Stimulated activated naive B cell treated with anti-CD40 and anti-IgM and Interleukin-4, amounts not matched to agents 10 μg/mL and 1 μg/mL and 100 μg/mL, for 72 hours (primary cell): ENCODE results near the gene KCNE3.

ENCODE experiments used
- ATAC-seq, 2 donors: fragments of 150-1000 bp; cut with Tn5 transposase; replicated peaks; 2 replicates each; pipeline ENCODE4 v1.10.0; 2021; ENCODE audit warnings: moderate library complexity in 1 of 2
- DNase-seq: peaks from one replicate; pipeline ENCODE4 v3.0.0; 2021
- H3K27ac Mint-ChIP-seq: one replicate; pipeline ENCODE4 v1.8.0; 2022; ENCODE audit warnings: mild to moderate bottlenecking, mixed read lengths
- H3K27me3 Mint-ChIP-seq, 2 donors: one replicate each; pipeline ENCODE4 v1.8.0; 2022; ENCODE audit warnings: mixed read lengths in 2 of 2
- H3K36me3 Mint-ChIP-seq, 2 donors: one replicate each; pipeline ENCODE4 v1.8.0; 2022; ENCODE audit warnings: mixed read lengths in 2 of 2, mild to moderate bottlenecking in 1 of 2
- H3K4me1 Mint-ChIP-seq, 2 donors: one replicate each; pipeline ENCODE4 v1.8.0; 2022; ENCODE audit warnings: mixed read lengths in 2 of 2, mild to moderate bottlenecking in 1 of 2
- H3K4me3 Mint-ChIP-seq, 2 donors: one replicate each; pipeline ENCODE4 v1.8.0; 2022; ENCODE audit warnings: mild to moderate bottlenecking in 2 of 2, mixed read lengths in 2 of 2, moderate library complexity in 1 of 2
- H3K9me3 Mint-ChIP-seq, 2 donors: one replicate each; pipeline ENCODE4 v1.8.0; 2022; ENCODE audit warnings: mixed read lengths in 2 of 2, mild to moderate bottlenecking in 1 of 2

Gene KCNE3

DNA sequence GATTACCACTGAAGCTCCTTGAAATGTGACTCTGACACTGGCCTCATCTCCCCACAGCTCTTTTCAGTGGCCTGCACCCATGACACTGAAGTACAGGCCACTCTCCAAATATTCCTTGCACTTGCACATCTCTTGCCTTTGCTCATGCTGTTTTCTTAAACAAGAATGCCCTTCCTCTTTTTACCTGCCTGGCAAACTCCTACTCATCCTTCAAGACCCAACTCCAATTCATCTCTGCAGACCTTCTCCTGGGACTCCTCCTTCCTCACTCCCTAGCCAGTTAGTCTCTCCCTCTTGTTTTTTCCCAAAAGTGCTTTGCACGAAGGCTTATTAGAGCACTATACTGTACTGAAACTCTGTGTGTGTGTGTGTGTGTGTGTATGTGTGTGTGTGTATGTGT is 2.6 kb downstream of the KCNE3 start:
- ATAC-seq, result no peak
- H3K4me3 Mint-ChIP-seq, result no peak overlapping the region
- H3K9me3 Mint-ChIP-seq, result no peaks in the 10 kb centered on the region
- peaks cover 0 to 2% of the 10 kb centered on the region in 2 donors for H3K36me3 Mint-ChIP-seq
- peaks cover 37 to 43% of the 10 kb centered on the region in 2 donors for H3K27me3 Mint-ChIP-seq
- peaks cover 7% of the 10 kb centered on the region in 2 donors for H3K4me1 Mint-ChIP-seq
- no peak overlapping the region for H3K27ac Mint-ChIP-seq
- DNase-seq, result no peak

DNA sequence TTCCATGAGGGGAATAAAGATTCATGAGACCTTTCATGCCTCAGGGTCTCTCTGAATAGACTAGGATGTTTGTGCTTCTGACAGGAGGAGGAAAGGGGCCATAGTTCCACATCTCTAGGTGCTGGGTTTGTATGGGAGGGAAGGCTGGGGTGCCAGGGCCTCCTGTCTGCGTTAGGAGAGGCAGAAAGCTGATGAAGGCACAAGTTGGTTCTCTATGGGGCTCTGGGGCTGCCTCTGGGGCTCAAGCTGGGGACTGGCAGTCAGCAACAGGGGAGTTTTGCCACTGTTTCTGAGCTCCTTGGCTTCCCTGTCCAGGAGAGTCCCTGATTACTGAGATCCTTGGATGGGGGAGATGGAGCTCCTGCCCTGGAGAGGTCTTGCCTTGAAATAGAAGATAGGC is 4.1 kb downstream of the KCNE3 start:
- H3K4me1 Mint-ChIP-seq, result peaks cover 4 to 7% of the 10 kb centered on the region in 2 donors
- ATAC-seq (no peak), DNase-seq (no peak)
- no peaks in the 10 kb centered on the region for H3K9me3 Mint-ChIP-seq
- H3K27me3 Mint-ChIP-seq, result peaks cover 31 to 38% of the 10 kb centered on the region in 2 donors
- H3K36me3 Mint-ChIP-seq, result peaks cover 0 to 2% of the 10 kb centered on the region in 2 donors
- no peak overlapping the region for H3K4me3 Mint-ChIP-seq
- no peak overlapping the region for H3K27ac Mint-ChIP-seq

DNA sequence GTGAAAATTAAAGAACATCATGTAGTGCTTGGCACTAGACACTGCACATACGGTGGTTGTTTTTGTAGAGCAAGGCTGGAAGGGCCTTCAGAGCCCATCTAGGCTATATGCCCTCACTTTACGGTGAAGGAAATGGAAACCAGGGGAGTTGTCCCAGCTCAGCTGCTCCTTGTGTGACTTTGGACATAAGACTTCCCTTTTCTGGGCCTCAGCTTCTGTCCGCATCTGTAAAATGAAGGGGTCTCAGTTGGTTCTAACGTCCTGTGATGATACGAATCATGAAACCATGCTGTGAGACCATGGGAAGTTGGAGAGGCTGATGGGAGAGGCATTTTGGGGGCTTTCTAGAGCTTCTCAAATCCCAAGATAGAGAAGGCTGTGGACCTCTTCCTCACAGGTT is 4.7 kb downstream of the KCNE3 start:
- Mint-ChIP-seq H3K27me3 (peaks cover 26 to 32% of the 10 kb centered on the region in 2 donors), H3K9me3 (no peaks in the 10 kb centered on the region), H3K4me1 (peaks cover 2% of the 10 kb centered on the region in 2 donors), H3K36me3 (no peaks in the 10 kb centered on the region), H3K4me3 (no peak overlapping the region), H3K27ac (no peak overlapping the region)
- DNase-seq, result no peak
- no peak for ATAC-seq

DNA sequence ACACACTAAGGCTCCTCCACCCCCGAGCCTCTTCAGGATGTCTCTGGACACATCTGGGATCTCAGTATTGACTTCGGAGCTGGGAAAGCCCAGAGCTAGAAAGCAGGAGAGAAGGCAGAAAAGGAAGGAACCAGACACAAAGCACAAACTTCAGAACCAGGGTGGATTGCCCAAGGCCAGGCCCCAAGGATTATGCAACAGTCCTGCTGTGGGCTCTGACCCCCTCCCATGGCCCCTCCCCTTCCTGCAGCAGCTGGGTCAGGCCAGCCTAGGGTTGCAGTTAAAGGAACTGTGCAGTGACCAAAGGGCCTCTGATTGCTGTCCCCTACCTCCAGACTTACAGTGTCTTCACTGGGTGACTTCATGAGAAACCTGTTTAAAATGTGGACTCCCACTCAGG is 5.3 kb downstream of the KCNE3 start:
- Mint-ChIP-seq H3K9me3 (no peaks in the 10 kb centered on the region), H3K36me3 (no peaks in the 10 kb centered on the region), H3K27me3 (peaks cover 25 to 28% of the 10 kb centered on the region in 2 donors), H3K4me3 (no peak overlapping the region), H3K4me1 (no peaks in the 10 kb centered on the region), H3K27ac (no peak overlapping the region)
- DNase-seq (no peak), ATAC-seq (no peak)

DNA sequence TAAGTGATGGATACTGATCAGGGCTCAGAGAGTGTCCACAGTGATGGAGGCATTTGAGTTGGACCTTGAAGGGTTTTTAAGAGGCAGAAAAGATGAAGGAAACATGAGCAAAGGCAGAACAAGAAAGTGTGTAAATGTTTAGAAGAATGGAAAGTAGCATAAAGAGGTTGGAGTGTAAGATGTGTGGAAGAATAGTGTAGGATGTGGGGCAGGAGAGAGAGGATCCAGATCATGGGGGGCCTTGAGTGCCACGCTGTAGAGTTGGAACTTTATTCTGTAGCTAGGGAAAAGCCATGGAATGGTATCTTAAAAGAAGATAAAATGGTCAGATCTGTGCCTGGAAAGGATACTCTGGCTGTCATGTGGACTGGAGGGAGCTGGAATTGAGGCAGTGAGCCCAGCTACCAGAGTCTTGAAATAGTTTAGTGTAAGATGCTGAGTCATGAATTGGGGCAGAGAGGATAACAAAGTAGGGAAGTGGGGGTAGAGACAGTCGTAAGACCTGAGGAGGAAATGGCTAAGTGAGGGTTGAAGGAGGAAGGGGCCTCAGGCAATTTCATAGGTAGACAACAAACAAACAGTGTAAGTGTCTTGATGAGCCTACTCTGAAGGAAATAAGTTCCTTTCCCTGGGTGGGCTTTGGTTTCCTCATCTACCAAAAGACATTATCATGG is 6.7 kb downstream of the KCNE3 start:
- no peak for ATAC-seq
- Mint-ChIP-seq H3K36me3 (no peaks in the 10 kb centered on the region), H3K4me1 (no peaks in the 10 kb centered on the region), H3K4me3 (no peak overlapping the region), H3K27me3 (peaks cover 12 to 14% of the 10 kb centered on the region in 2 donors), H3K27ac (no peak overlapping the region), H3K9me3 (no peaks in the 10 kb centered on the region)
- DNase-seq, result no peak

DNA sequence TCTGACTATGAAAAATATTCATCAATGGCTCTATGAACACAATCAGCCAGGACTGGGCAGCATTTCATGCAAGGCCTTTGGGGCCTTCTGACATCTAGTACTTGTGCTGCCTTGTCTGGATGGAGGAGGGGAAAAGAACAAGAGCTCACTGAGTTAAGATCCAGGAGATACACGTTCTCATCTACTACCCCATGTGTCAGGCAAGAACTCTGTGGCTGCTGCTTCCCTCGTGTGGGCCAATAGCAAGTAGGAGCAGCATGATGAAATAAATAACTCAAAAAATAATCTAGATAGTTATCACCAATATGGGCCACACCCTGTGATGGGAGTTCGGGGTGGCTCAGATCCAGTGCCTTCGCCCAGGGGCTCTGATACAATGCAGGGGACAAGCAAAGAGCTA is 7.3 kb downstream of the KCNE3 start:
- Mint-ChIP-seq H3K27me3 (peaks cover 10 to 11% of the 10 kb centered on the region in 2 donors), H3K9me3 (no peaks in the 10 kb centered on the region), H3K4me1 (no peaks in the 10 kb centered on the region), H3K36me3 (no peaks in the 10 kb centered on the region), H3K27ac (no peak overlapping the region), H3K4me3 (no peak overlapping the region)
- ATAC-seq (no peak), DNase-seq (no peak)

DNA sequence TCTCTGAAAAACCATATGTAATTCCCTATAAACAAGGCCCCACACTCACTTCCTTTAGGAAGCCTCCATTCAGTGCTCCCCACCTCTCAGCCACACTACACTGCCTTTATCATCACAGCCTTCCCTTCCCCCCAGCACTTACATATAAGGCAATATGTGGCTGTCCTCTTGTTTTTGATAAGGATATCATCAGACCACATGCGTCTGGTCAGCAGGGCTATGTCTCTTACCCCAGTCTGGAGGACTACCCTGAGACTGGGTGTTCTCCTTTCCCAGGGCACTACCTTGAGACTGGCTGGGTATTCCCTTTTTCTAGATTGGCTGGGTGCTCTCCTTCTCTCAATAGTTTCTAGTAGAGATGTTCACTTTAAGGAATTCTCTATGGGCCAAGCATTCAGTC is 7.8 kb downstream of the KCNE3 start:
- Mint-ChIP-seq H3K9me3 (no peaks in the 10 kb centered on the region), H3K27me3 (peaks cover 6% of the 10 kb centered on the region in 2 donors), H3K4me1 (no peaks in the 10 kb centered on the region)

DNA sequence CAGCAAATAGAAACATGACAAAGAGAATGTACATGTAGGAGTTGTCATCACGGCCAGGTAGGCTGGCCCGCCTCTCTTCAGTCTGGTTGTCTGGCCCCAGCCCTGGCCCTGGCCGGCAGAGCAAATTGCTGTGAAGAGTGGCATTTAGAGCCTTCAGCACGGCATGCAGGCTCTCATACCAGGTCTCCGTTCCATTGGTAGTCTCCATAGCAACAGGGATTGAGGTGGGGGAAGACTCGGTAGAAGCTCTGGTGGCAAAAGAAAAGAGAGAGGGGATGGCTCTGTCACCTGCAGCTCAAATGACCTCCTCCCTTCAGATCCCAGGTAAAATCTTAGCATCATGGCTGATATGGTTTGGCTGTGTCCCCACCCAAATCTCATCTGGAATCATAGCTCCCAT is 10.0 kb downstream of the KCNE3 start:
- peaks cover 1 to 6% of the 10 kb centered on the region in 2 donors for H3K4me1 Mint-ChIP-seq
- no peak for DNase-seq
- H3K4me3 Mint-ChIP-seq, result no peak overlapping the region
- no peaks in the 10 kb centered on the region for H3K9me3 Mint-ChIP-seq
- no peak for ATAC-seq
- peaks cover 9 to 11% of the 10 kb centered on the region in 2 donors for H3K27me3 Mint-ChIP-seq
- H3K36me3 Mint-ChIP-seq, result no peaks in the 10 kb centered on the region
- H3K27ac Mint-ChIP-seq, result no peak overlapping the region

More for the DNA sequence above, 7.8 kb downstream of the KCNE3 start:
- Mint-ChIP-seq H3K36me3 (no peaks in the 10 kb centered on the region), H3K4me3 (no peak overlapping the region), H3K27ac (no peak overlapping the region)
- no peak for ATAC-seq
- DNase-seq, result no peak

DNA sequence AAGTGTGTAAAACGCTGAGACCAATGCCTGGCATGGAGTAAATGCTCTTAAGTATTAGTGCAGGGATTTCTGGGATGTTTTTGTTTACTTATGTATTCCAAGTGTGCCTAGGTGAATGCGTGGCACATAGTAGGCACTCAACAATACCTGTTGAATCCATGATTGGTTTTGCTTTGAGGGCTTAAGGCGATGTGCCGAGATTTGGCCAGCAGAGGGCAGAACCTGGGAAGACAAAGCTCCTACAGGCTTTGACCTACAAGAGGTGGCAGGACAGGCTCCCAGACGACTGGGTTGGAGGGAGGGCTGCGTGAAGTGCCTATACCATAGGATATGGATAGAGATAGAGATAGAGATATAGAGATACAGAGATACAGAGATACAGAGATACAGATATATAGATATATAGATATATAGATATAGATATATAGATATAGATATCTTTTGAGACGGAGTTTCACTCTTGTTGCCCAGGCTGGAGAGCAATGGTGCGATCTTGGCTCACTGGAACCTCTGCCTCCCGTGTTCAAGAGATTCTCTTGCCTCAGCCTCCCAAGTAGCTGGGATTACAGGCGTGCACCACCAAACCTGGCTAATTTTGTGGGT is 13.9 kb downstream of the KCNE3 start:
- Mint-ChIP-seq H3K27ac (no peak overlapping the region), H3K27me3 (peaks cover 14 to 16% of the 10 kb centered on the region in 2 donors), H3K4me1 (peaks cover 7 to 22% of the 10 kb centered on the region in 2 donors), H3K4me3 (no peak overlapping the region), H3K36me3 (no peaks in the 10 kb centered on the region), H3K9me3 (no peaks in the 10 kb centered on the region)
- ATAC-seq (peak in 1 of 2 donors; percentile 48), DNase-seq (peak; percentile 35)

DNA sequence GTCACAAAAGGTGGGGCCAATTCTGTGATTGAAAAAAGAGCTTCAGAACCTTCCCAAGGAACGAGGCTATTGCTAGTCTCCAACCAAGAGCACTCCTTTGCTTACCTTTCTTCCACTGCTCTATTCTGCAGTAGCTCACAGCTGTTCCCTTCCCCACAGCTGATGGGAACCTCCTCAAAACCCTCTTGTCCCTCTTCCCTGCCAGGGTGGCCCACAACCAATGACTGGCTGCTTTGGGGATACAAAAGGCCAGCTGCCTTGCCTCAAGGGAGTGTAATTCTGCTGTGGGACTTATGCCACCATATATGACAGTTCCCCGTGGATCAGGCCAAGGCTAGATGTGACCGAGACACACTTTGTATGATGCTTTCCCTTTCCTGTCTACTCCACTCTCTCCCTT is 15.0 kb downstream of the KCNE3 start:
- H3K4me1 Mint-ChIP-seq, result peaks cover 7 to 22% of the 10 kb centered on the region in 2 donors
- H3K9me3 Mint-ChIP-seq, result no peaks in the 10 kb centered on the region
- no peak for ATAC-seq
- no peak overlapping the region for H3K27ac Mint-ChIP-seq
- peaks cover 14 to 16% of the 10 kb centered on the region in 2 donors for H3K27me3 Mint-ChIP-seq
- DNase-seq, result no peak
- H3K36me3 Mint-ChIP-seq, result no peaks in the 10 kb centered on the region
- H3K4me3 Mint-ChIP-seq, result no peak overlapping the region

DNA sequence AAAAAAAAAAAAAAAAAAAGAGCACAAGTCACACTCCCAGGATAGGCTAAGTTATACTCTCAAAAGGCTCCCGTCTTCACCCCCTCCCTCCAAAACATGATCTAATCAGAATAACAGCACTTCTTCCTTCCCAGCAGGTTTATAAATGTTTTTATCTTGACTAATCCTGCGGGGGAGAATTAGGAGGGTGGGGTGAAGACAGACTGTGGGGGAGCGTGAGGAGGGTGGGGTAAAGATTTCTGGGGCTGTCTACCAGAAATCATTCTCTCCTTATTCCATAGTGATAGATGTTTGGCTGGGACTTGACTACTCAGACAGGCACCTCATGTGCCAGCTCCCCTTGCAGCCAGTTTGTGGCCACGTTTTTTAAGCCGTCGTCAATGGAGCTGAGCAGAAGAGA is 17.0 kb downstream of the KCNE3 start:
- Mint-ChIP-seq H3K27ac (no peak overlapping the region), H3K9me3 (no peaks in the 10 kb centered on the region), H3K4me3 (no peak overlapping the region), H3K36me3 (no peaks in the 10 kb centered on the region), H3K4me1 (peaks cover 7 to 22% of the 10 kb centered on the region in 2 donors), H3K27me3 (peaks cover 14 to 16% of the 10 kb centered on the region in 2 donors)
- no peak for DNase-seq
- no peak for ATAC-seq

DNA sequence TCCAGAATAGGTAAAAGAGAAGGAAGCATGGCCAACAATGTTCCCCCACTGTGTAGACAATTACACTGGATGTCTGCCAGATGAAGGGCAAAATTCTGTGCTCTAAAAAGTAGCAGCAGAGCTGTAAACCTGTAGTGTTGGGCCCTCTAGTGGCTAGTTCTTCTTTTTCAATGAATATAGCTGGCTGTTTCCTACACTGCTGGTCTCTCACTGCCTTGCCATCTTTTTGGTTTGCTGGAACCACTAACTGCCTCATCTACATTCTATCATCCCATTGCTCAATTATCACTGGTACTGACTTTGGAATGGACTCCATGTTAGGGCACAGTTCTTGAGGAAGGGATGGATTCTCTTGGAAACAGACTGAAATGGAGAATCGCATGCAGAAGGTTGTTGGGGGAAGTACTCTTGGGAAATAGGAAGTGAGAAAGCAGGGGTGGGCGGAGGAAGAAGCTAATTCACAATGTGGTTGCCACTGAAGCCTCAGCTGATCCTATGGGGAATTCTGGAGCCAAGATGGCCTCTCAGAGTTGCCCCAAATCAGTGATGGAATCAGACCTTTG is 17.9 kb downstream of the KCNE3 start:
- peaks cover 11 to 16% of the 10 kb centered on the region in 2 donors for H3K27me3 Mint-ChIP-seq
- peaks cover 7 to 22% of the 10 kb centered on the region in 2 donors for H3K4me1 Mint-ChIP-seq
- H3K27ac Mint-ChIP-seq, result no peak overlapping the region
- DNase-seq (peak; percentile 52), ATAC-seq (peak; percentile 95 to 96)
- H3K36me3 Mint-ChIP-seq, result no peaks in the 10 kb centered on the region
- H3K4me3 Mint-ChIP-seq, result peak overlapping the region; percentile 24 to 66
- no peaks in the 10 kb centered on the region for H3K9me3 Mint-ChIP-seq

DNA sequence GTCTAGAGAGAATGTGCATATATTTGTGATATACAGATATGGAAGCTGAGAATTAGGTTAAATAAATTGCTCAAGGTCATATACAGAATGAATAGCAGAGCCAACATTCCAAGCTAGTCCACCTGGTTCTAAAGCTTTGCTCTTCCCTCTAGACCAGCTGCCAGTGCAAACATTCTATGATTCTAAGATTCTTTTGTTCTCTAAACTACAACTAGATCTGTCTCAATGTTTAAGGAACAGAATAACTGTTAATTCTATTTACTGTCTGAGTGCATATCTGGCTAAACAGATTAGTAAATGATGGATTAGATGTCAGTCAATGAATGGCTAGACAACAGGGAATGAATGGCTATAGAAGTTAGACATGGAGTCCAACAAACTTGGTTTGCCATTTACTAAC is 19.6 kb downstream of the KCNE3 start:
- Mint-ChIP-seq H3K4me3 (no peak overlapping the region), H3K27ac (no peak overlapping the region), H3K4me1 (peaks cover 6 to 17% of the 10 kb centered on the region in 2 donors), H3K36me3 (no peaks in the 10 kb centered on the region), H3K9me3 (no peaks in the 10 kb centered on the region), H3K27me3 (peaks cover 5 to 8% of the 10 kb centered on the region in 2 donors)
- DNase-seq (no peak), ATAC-seq (no peak)

DNA sequence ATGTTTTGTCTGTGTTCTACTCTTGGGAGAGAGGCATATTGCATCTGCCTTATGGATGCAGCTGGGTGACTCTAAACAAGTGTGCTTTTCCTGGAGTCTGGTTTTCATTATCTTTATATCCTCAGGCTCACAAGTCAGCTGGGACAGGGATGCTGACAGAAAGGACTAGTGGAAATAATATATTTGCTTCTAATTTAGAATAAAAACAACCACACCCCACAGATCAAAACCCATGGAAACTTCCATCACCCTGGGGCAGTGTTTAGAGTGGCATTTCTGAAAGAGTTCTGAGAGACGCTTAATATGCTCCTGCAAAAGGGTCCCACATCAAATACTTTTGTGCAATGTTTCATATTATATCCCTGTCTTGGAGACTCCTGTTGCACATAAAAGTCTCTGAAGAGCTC is 20.8 kb downstream of the KCNE3 start:
- ATAC-seq, result no peak
- H3K27me3 Mint-ChIP-seq, result peaks cover 0 to 3% of the 10 kb centered on the region in 2 donors
- no peaks in the 10 kb centered on the region for H3K9me3 Mint-ChIP-seq
- H3K36me3 Mint-ChIP-seq, result no peaks in the 10 kb centered on the region
- peaks cover 6 to 17% of the 10 kb centered on the region in 2 donors for H3K4me1 Mint-ChIP-seq
- no peak overlapping the region for H3K27ac Mint-ChIP-seq
- H3K4me3 Mint-ChIP-seq, result no peak overlapping the region
- no peak for DNase-seq
